Neural progenitor cell (in vitro differentiated cells): ENCODE measurements around the gene ARHGAP28. TPM values are rescaled to one million over a fixed set of nuclear protein-coding genes. Genes with fewer than 3 reads are reported as not detected.
"Not testable (repeated sequence)": the region's sequence is repeated elsewhere in the genome, so short reads cannot be mapped to it uniquely, and the experiment has no call there.

Experiments
- DNase-seq: peaks from one replicate; pipeline ENCODE4 v3.0.0-alpha.2; 2016; ENCODE audit warnings: low spot score
- H2AFZ ChIP-seq: fragments of 200-600 bp; sonication (generic); replicated peaks from 2 replicates; pipeline ENCODE4 v1.6.1; 2016; ENCODE audit warnings: antibody characterized with exemption
- H3F3A ChIP-seq: fragments of 200-600 bp; sonication (generic); 2 replicates; pipeline ENCODE4 v1.6.1; 2016; ENCODE audit warnings: antibody characterized with exemption, low read depth
- H3K27ac ChIP-seq: fragments of 200-600 bp; sonication (generic); 2 replicates; pipeline ENCODE4 v1.5.1; 2016; ENCODE audit warnings: mild to moderate bottlenecking
- H3K27me3 ChIP-seq: fragments of 200-600 bp; sonication (generic); 2 replicates; pipeline ENCODE4 v1.6.1; 2016; ENCODE audit warnings: mild to moderate bottlenecking, moderate library complexity
- H3K36me3 ChIP-seq: fragments of 200-600 bp; sonication (generic); 2 replicates; pipeline ENCODE4 v1.5.1; 2016
- H3K4me1 ChIP-seq: fragments of 200-600 bp; sonication (generic); 2 replicates; pipeline ENCODE4 v1.6.1; 2016; ENCODE audit warnings: mixed run types
- H3K4me2 ChIP-seq: fragments of 200-600 bp; sonication (generic); 2 replicates; pipeline ENCODE4 v1.6.1; 2016
- H3K4me3 ChIP-seq: fragments of 200-600 bp; sonication (generic); 2 replicates; pipeline ENCODE4 v1.5.1; 2016
- H3K79me2 ChIP-seq: fragments of 200-600 bp; sonication (generic); 2 replicates; pipeline ENCODE4 v1.6.1; 2016; ENCODE audit warnings: low read depth
- H3K9ac ChIP-seq: fragments of 200-600 bp; sonication (generic); 2 replicates; pipeline ENCODE4 v1.6.1; 2016
- H3K9me3 ChIP-seq: fragments of 200-600 bp; sonication (generic); 2 replicates; pipeline ENCODE4 v1.5.1; 2016; ENCODE audit warnings: low read depth
- H4K20me1 ChIP-seq: fragments of 200-600 bp; sonication (generic); 2 replicates; pipeline ENCODE4 v1.6.1; 2016; ENCODE audit warnings: low read depth
- H3K27ac Mint-ChIP-seq: 3 replicates; pipeline ENCODE4 v1.8.0; 2021; ENCODE audit warnings: mixed read lengths
- H3K27me3 Mint-ChIP-seq: 2 replicates; pipeline ENCODE4 v1.8.0; 2022; ENCODE audit warnings: low read depth, mild to moderate bottlenecking, inconsistent platforms, moderate library complexity, mixed read lengths; ENCODE audit not compliant: insufficient read depth
- H3K36me3 Mint-ChIP-seq: 3 replicates; pipeline ENCODE4 v1.8.0; 2021; ENCODE audit warnings: mixed read lengths
- H3K4me1 Mint-ChIP-seq: 3 replicates; pipeline ENCODE4 v1.8.0; 2021; ENCODE audit warnings: mixed read lengths
- H3K4me3 Mint-ChIP-seq: 3 replicates; pipeline ENCODE4 v1.8.0; 2021; ENCODE audit warnings: mild to moderate bottlenecking, moderate library complexity, mixed read lengths
- H3K9me3 Mint-ChIP-seq: 3 replicates; pipeline ENCODE4 v1.8.0; 2020; ENCODE audit warnings: mixed read lengths
- CTCF ChIP-seq: fragments of 200-600 bp; sonication (generic); IDR thresholded peaks from 2 replicates; pipeline ENCODE4 v1.5.1; 2017; ENCODE audit warnings: antibody characterized with exemption, mild to moderate bottlenecking
- EZH2 ChIP-seq: fragments of 200-600 bp; sonication (generic); IDR thresholded peaks from 2 replicates; pipeline ENCODE4 v1.6.1; 2017; ENCODE audit warnings: antibody characterized with exemption, mild to moderate bottlenecking, moderate library complexity
- EZH2phosphoT487 ChIP-seq: fragments of 200-600 bp; sonication (generic); IDR thresholded peaks from 2 replicates; pipeline ENCODE4 v1.6.1; 2017; ENCODE audit warnings: antibody characterized with exemption
- total RNA-seq: library from RNA; depleted of rRNA; stranded (reverse); fragments of >200 nt; gene quantifications from 2 replicates; pipeline ENCODE4 v1.2.3, GENCODE V29; 2015; ENCODE audit warnings: low replicate concordance

ARHGAP28 gene
- total RNA-seq, 1 donor from 2014 or later = 25.7 TPM

- Histone ChIP-seq H3K4me1 (peaks cover 6% of the 10 kb centered on the region), H2AFZ (no peak overlapping the region), H3K4me2 (no peak overlapping the region), H3K27ac (no peak overlapping the region), H3K9ac (no peak overlapping the region), H3F3A (no peaks in the 10 kb centered on the region), H3K36me3 (no peaks in the 10 kb centered on the region), H4K20me1 (no peaks in the 10 kb centered on the region), H3K4me3 (no peak overlapping the region), H3K27me3 (no peaks in the 10 kb centered on the region), H3K9me3 (no peaks in the 10 kb centered on the region), H3K79me2 (no peaks in the 10 kb centered on the region)
- Mint-ChIP-seq H3K27ac (no peak overlapping the region), H3K9me3 (no peaks in the 10 kb centered on the region), H3K4me3 (no peak overlapping the region), H3K4me1 (peaks cover 8% of the 10 kb centered on the region), H3K27me3 (no peaks in the 10 kb centered on the region), H3K36me3 (no peaks in the 10 kb centered on the region)
- DNase-seq = no peak
- TF ChIP-seq EZH2 (no peak), CTCF (no peak), EZH2phosphoT487 (no peak)
Observed at GRCh38 chr18:6929370-6930102, 200.0 kb downstream of the ARHGAP28 start.

GRCh38 chr18:6934859-6935258 is 205.3 kb downstream of the ARHGAP28 start:
- no peaks in the 10 kb centered on the region for H4K20me1 ChIP-seq
- no peak overlapping the region for H2AFZ ChIP-seq
- no peaks in the 10 kb centered on the region for H3K79me2 ChIP-seq
- no peaks in the 10 kb centered on the region for H3K9me3 ChIP-seq
- H3F3A ChIP-seq = no peaks in the 10 kb centered on the region
- H3K27ac ChIP-seq = no peak overlapping the region
- no peaks in the 10 kb centered on the region for H3K4me1 Mint-ChIP-seq
- H3K4me3 ChIP-seq = no peak overlapping the region
- no peak for TF ChIP-seq EZH2
- TF ChIP-seq EZH2phosphoT487 = no peak
- no peak for TF ChIP-seq CTCF
- no peak for DNase-seq
- H3K9me3 Mint-ChIP-seq = no peaks in the 10 kb centered on the region
- H3K27me3 Mint-ChIP-seq = peaks cover 3% of the 10 kb centered on the region
- no peaks in the 10 kb centered on the region for H3K4me1 ChIP-seq
- H3K9ac ChIP-seq = no peak overlapping the region
- no peaks in the 10 kb centered on the region for H3K27me3 ChIP-seq
- peaks cover 5% of the 10 kb centered on the region for H3K36me3 ChIP-seq
- no peak overlapping the region for H3K4me2 ChIP-seq
- H3K36me3 Mint-ChIP-seq = peaks cover 19% of the 10 kb centered on the region
- H3K27ac Mint-ChIP-seq = no peak overlapping the region
- H3K4me3 Mint-ChIP-seq = no peak overlapping the region

GRCh38 chr18:6938003-6938402 is 208.5 kb downstream of the ARHGAP28 start:
- H3K27me3 Mint-ChIP-seq = peaks cover 3% of the 10 kb centered on the region
- Histone ChIP-seq H3K27me3 (no peaks in the 10 kb centered on the region), H3K9me3 (no peaks in the 10 kb centered on the region), H3K27ac (no peak overlapping the region), H3K4me1 (no peaks in the 10 kb centered on the region), H3K4me2 (no peak overlapping the region), H4K20me1 (no peaks in the 10 kb centered on the region), H3F3A (no peaks in the 10 kb centered on the region), H3K36me3 (peaks cover 11% of the 10 kb centered on the region), H3K4me3 (no peak overlapping the region), H3K9ac (no peak overlapping the region), H3K79me2 (no peaks in the 10 kb centered on the region), H2AFZ (no peak overlapping the region)
- no peak overlapping the region for H3K27ac Mint-ChIP-seq
- peaks cover 33% of the 10 kb centered on the region for H3K36me3 Mint-ChIP-seq
- no peaks in the 10 kb centered on the region for H3K9me3 Mint-ChIP-seq
- H3K4me1 Mint-ChIP-seq = peaks cover 6% of the 10 kb centered on the region
- no peak for TF ChIP-seq EZH2
- no peak for TF ChIP-seq EZH2phosphoT487
- no peak for TF ChIP-seq CTCF
- no peak for DNase-seq
- no peak overlapping the region for H3K4me3 Mint-ChIP-seq

GRCh38 chr18:6938403-6938802 is 208.9 kb downstream of the ARHGAP28 start:
- H3K4me1 Mint-ChIP-seq, H3K79me2 ChIP-seq, H3K9me3 ChIP-seq, H3K4me3 Mint-ChIP-seq, H3K4me1 ChIP-seq, H4K20me1 ChIP-seq, H3K9ac ChIP-seq, H3K4me3 ChIP-seq, H3F3A ChIP-seq, H3K27me3 ChIP-seq, H3K27ac Mint-ChIP-seq, H3K27ac ChIP-seq, H3K27me3 Mint-ChIP-seq, H3K9me3 Mint-ChIP-seq, DNase-seq, H2AFZ ChIP-seq, H3K4me2 ChIP-seq: not testable (repeated sequence)
- H3K36me3 Mint-ChIP-seq = peaks cover 37% of the 10 kb centered on the region
- H3K36me3 ChIP-seq = peaks cover 11% of the 10 kb centered on the region
